GM12891 (cell line): ENCODE data around the gene POLDIP2.

ENCODE experiments used
- POLR2A ChIP-seq: IDR thresholded peaks from 2 replicates; pipeline ENCODE4 v1.6.1; 2011; ENCODE audit warnings: low read depth, low read length, control low read depth
- TAF1 ChIP-seq: IDR thresholded peaks from 2 replicates; pipeline ENCODE4 v1.6.1; 2011; ENCODE audit warnings: low read depth, low read length, control low read depth

DNA sequence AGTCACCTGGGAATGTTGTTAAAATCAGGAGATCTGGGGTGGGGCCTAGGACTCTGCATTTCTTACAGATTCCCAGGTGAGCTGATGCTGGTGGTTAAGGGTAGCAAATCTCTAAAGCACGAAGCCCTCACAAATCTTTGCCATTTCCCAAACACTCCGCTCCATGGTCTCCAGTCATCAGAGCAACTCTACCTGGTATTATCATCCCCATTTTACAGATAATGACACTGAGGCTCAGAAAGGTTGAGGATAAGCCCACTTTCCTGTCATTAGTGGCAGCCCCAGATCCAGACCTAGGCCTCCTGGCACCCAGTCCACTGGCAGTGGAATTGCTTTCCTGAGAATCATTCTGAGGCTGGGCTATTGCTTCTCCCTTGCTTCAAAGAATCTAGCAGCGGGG lies 39.9 kb upstream of the POLDIP2 start:
- TF ChIP-seq TAF1, result no peak
- TF ChIP-seq POLR2A, result no peak
